GM19099 (cell line): ENCODE measurements around the gene PSMA2.

ENCODE experiments used
- POLR2A ChIP-seq: IDR thresholded peaks from 3 replicates; pipeline ENCODE4 v1.6.1; 2011; ENCODE audit warnings: low read depth; ENCODE audit not compliant: insufficient read length; ENCODE audit errors: extremely low read depth

PSMA2 gene

DNA sequence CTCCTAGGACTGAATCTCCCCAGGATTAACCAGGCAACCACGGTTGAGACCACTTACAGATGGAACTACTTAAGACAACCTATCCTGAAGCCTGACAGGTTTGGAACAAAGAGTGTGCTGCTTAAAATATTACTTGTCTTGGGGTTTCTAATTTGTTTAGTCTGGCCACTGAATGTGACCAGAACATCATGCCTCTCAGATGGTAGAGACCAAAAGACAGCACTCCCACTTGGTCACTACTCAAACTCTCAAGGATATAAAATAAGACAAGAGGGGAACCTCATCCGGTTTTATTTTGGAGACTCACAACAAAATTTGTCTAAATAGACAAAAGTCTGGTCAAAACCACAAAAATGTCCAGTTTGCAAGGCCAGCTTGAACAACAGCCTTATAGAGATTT is 15.5 kb upstream of the PSMA2 start:
- TF ChIP-seq POLR2A = no peak

DNA sequence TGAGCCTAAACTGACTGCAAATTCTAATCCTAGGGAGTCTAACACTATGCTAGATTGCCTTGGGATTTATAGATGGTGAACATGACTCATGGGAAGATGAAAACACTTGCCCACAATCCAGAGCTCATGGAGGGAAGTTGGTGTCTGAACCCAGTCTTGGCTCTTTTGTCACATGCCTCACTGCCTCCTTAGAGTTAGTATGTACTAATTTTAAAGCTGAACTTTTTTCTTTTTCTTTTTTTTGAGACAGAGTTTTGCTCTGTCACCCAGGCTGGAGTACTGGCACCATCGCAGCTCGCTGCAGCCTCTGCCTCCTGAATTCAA is 14.6 kb upstream of the PSMA2 start:
- TF ChIP-seq POLR2A = no peak

DNA sequence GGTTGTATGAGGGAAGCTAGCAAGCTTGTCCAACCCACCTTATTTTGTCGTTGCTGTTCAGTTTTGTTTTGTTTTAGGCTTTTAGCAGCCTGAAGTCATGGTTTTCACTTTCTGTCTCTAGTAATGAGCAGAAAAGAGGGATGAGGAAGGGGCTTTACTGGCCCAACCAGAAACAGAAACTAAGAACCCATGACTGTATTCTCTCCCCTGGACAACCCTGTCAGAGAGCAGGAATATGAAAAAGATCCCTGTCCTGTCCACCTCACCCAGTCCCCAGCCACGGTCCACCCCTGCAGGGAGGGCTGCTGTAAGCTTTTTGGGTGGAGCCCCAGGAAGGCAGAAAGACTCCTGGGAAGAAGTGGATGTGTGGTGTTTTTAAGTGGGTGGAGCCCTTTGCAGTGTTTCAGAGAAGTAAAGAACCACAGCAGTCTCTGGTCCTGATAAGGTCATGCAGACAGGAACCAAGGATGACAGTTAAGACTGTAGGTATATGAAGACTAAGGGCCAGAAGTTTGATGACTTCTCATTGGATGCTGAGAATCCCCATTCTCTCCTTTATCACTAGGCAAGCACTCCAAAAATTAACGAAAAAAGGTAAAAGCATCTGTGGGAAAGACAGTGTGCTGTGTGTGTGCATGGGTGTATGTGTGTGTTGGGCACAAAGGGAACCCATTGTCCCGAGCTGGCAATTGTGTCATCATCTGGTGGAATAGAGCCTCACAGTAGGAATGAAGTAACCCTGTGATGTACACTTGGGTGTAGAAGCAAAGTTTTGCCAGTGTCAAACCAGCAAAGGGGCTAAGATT is 14.1 kb upstream of the PSMA2 start:
- TF ChIP-seq POLR2A = no peak

DNA sequence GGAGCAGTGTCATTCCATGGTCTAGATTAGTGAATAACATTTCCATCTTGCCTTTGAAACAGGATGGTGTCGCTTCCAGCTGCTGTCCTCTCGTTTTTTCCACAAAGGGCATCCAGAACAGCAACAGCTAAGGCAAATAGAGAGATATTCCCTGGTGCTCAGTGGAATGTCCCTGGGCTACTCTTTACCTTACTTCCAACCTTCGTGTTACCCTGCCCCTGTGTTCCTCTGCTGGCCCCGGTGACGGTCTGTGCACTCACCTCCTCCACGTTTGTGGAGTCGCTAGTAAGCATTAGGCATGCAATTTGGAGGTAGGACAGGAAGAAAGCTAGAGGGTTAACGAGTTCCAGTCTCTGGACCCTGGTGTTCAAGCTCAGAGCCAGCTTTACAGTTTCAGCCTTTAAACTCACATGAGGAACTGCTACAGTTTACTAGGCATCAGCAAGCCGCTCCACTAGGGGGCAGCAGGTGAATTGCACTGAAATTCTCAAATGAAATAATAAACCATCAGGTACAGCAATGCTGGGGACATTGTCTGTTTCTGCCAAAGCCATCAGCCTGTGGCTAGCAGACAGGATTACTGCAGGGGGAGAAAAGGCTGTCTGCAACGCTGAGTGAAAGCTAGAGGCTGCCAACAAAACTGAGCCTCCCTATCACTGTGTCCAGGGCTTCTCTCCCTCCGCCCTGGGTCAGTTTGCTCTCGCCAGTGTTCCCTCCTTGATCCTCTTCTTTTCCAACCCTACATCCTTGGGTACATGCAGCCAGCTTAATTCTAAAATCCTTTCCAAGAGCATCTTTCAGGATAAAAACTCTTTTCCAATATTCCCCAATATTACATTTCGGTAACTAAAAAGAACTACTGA is 9.2 kb upstream of the PSMA2 start:
- TF ChIP-seq POLR2A = no peak

DNA sequence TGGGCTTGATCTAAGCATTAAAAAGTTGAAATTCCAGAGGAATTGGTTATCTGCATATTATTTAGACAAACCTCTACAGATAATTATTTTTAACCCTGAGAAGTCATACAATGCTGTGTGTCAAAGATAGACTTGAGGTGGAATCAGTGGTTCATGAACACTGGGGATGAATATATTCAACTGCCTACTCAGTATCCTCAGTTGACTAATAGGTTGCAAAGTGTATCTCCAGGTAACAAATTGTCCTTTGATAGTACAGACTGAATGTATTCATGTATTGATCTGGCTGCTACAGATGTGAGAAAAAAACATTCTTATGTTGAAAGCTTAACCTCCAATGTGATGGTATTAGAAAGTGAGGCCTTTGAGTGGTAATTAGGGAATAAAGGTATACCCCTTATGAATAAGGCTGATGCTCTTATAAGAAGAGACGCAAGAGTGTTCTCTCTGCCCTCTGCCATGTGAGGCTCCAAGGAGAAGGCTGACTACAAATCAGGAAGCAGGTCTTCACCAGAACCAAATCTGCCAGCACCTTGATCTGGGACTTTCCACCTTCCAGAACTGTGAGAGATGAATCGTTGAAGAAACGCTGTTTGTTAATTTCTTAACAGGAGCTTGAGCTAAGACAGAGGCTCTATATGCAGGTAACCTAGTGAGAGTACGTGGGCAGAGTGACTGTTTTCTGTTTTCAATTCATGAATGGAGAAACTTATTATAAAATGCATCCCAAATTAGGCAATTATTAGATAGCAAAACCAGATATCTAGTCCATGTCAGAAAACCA is 7.7 kb upstream of the PSMA2 start:
- no peak for TF ChIP-seq POLR2A

DNA sequence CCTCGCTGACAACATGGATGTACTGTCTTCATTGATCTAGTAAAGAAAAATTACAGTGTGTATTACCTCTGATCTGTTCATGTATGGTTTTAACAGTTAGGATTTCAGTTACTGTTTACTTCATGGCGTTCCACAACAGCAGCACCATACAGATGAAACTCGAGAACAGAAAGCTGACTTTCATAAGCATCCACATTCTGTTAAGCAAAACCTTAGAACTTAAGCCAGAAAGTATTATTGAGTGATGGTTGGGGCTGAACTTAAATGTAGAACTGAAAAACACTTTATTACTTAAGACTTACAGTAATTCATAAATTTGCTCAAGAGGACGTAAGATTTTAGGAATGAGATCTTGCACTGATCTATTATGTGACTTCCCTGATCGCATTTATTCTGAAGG is 3.9 kb upstream of the PSMA2 start:
- TF ChIP-seq POLR2A = no peak

DNA sequence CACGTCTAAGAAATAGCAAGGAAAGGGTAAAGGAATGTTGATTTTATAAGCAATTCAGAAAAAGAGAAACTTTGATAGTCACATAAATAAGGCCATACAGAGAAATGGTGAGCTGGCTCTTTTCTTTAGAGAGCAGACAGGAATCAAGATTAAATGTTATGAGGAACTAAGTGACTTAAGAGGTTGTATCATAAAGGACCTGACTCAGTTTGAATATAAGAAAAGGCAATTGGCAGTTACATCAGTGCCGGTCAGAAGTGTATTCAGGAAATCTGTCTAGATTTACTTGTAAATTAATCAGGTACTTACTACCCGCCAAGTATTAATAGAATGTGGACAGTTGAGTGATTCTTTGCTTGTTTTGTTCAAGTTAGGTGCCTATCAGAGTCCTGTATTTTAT is 2.3 kb upstream of the PSMA2 start:
- TF ChIP-seq POLR2A = no peak

DNA sequence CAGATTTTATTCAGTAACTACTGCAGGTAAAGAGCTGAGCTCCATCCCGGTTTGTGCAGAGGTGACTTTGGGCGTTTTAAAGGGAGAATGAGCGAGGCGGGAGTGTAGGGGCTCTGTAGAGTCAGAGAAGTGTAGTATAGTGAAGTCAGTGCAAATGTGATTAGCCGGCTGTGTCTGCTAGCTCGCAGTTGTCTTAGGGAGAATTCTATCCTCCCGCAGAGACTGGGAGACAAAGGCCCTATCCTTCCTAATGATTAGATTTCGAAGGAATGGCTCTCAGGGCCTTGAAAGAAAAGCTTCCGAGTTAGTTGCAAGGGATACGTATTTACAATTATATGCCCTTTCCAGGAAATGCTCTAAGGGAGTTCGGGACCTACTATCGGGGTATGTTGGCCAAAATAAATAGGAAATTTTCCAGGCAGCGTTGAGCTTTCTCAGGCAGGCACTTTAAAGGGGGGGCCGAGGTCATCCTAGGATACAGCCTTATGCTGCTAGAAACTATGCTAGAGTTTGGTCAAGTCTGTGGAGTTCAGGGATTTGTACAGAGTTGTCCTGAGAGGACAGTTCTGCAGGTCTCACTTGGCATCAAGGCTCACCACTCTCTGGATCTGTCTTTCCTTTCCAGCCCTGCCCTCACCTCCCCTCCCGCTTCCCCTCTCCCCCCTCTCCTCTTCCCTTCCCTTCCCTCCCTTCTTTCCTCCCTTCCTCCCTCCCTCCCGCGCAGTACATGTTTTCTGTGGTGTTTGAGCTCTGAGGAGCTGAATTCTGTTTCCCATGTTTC is 1.0 kb upstream of the PSMA2 start:
- no peak for TF ChIP-seq POLR2A

DNA sequence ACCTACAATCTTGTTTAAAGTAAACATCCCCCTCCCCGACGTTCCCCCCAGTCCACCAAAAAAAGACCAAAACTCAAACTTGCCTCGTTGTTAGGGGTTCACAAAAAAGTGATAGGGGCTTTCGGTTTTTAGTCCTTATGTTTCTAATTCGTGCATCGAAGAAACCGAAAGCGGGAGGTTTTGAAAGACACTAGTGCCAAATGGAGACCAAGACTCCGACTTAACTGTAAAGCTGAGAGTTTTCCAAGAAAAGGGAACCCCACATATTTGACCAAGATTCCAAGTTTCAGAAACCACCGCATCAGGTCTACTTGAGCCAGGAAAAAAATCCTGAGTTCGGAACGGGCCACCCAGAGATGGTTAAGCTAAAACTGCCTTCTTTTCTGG is 534 bp downstream of the PSMA2 start:
- TF ChIP-seq POLR2A = no peak

DNA sequence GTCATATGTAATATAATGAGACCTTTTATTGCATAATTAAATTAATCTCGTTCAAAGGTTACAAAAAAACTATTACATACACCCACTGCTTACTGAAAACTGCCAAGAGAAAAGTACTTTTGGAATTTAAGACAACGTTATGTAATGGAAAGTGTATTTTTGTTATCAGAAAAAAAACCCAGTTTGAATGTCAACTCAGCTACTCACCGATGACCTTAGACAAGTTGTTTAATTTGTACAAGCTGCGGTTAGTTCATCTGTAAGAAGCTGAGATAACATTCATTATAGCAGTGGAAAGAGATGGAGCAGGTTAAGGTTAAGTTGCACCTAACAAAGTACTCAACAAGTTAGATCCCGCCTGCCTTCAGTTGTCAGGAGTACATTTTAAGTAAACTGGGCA is 1.1 kb downstream of the PSMA2 start:
- no peak for TF ChIP-seq POLR2A

DNA sequence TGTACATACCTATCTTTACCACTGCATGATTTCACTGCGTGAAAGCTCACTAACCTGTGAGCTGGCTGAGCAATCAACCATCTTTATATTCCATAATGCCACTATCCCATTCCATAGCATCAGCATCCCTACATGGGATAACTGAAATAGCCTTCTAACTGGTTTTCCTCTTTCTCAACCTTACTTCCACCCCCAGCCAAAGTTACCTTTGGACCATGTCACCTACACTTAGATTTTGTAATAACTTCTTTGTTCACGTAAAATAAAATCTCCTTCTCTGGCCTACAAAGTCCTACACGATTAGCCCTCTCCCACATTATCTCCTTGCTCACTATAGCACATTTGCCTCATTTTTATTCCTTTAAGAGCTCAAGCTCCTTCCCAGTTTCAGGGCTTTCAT is 2.5 kb downstream of the PSMA2 start:
- TF ChIP-seq POLR2A = no peak

DNA sequence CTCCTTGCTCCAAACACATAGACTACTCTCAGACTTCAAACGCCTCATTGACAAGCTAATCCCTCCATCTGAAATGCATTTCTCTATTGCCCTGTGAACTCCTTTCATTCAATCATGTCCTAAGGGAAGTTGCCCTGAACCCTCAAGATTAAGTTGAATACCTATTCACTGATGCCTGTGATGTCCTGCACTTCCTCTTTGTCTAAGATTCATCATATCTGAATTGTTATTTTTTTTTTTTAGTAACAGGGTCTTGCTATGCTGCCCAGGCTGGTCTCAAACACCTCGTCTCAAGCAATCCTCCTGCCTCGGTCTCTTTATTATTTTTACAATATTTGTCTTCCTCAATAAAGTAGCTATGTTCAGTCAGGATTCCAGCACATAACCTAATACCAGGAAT is 3.2 kb downstream of the PSMA2 start:
- no peak for TF ChIP-seq POLR2A

DNA sequence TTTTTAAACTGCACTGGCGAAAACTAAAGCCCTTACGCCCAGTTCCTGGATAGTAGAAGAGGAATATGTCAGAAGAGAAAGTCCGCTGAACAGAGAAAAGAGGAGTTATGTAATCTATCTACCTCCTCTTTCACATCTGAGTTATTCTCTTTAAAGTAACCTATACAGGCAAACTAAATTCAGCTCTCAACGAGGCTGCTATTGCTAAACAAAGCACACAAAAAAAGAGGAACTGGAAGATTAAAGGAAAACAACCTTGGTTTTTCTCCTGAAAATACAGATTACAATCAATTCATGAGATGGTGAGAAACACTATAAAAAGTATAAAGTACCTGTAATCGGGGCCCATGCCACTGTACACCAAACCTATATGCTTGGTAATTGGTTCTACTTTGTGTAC is 5.8 kb downstream of the PSMA2 start:
- TF ChIP-seq POLR2A = no peak

DNA sequence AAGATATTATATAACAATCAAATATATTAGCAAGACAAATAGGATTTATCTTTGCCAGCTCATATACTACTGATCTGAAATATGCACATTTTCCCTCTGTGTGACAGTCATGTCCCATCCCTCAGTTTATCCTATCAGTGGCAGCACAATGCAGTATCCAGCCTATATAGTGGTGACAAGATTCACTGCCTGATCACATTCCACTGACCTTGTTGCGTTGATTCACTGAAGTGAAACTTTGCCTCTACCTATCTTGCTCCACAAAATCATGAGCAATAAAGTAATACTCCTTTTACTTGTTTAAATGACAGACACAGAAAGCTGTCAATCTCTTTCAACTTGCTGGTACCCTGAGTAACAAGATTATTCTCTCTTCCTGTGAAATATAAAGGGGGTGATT is 6.3 kb downstream of the PSMA2 start:
- TF ChIP-seq POLR2A = no peak
